Germinal center (tissue), 1 donor: Measurements from ENCODE around the gene PROP1.
"Not testable (repeated sequence)": the region's sequence is repeated elsewhere in the genome, so short reads cannot be mapped to it uniquely, and the experiment has no call there.

Source experiments
- DNase-seq: peaks from one replicate; pipeline ENCODE4 v3.0.0; 2012; ENCODE audit warnings: mixed read lengths, low spot score

Gene PROP1

DNA sequence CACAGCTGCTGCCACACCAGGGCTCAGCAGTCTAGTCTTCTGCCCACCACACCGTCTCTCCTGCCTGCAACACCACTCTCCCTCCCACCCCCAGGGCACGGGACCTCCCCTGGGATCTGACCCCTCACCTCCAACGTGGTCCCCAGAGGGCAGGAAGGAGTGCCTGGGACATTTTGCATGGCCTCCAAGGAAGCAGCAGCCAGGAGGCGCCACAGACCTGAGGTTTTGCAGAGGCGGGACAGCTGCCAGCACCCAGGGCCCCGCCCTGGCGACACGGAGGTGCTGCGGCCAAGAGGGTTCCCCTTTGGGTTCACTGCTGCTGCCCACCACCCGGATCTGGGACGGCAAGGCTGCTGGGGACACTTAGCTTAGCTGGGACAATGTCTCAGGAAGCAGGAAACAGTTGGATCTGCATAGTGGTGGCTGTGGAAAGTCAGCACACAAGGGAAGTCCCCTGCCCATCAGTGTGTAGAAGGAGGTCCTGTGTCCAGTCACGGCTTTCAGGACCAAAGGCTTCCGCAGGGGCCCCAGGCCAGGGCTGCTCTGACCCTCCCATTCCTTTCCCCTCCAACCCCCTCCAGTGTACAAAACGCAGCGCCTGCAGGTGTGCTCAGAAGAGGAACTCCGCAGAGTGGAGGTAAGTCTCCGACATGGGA, 13.8 kb downstream of the PROP1 start:
- no peak for DNase-seq

DNA sequence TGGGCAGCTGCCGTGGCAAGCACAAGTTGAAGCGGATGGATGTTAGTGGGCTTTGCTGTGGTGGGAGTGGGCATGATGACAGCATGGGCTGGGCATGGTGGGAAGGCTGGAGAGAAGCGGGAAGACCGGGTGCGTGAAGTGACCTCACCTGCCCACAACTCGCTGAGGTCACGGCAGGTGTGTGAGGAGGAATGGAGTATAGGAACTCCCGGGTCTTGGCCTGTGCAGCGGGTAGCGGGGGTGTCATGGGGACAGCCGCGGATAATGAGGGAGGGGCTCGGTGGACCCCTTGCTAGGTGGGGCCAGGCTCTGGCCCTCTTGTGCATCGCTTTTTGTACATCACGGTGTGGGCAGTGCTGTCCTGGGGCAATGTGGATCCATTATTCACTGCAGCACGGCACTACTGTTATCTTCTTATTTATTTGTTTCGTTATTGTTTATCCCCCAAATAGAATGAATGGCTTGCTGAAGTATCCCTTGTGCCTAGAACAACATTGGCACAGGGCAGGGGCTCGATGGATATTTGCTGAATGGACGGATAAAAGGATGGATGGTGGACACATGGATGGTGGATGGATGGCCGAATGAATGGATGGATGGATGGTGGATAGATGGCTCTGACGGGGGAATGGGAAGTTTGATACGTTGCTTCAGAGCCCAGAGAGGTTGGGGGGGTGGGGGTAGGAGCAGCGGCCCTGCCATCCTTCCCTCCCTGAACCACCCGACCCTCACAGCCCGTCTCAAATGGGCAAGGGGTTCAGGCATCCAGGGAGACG, 14.6 kb downstream of the PROP1 start:
- no peak for DNase-seq

DNA sequence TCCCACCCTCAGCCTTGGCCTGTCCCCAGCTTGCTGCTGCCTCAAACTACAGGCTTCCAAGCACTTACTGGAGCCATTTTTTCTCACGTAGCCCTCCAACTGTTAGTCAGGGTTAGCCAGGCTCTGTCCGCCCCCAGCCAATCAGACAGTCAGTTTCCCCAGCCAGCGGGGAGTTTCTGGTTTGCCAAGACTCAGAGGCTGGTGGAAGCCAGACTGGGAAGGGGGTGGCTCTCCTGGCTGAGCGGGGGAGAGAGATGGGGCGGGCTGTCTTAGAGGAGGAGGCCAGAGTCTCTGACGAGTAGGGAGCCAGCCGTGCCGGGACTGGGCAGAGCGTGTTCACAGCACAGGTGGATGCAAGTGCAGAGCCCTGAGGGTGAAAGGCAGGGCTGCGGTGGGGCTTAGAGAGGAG, 15.3 kb downstream of the PROP1 start:
- no peak for DNase-seq

GRCh38 chr5:177977600-177977999, 18.4 kb downstream of the PROP1 start:
- not testable (repeated sequence) for DNase-seq

- DNase-seq = no peak
These were observed 22.9 kb downstream of the PROP1 start for GRCh38 chr5:177973066-177973635.

DNA sequence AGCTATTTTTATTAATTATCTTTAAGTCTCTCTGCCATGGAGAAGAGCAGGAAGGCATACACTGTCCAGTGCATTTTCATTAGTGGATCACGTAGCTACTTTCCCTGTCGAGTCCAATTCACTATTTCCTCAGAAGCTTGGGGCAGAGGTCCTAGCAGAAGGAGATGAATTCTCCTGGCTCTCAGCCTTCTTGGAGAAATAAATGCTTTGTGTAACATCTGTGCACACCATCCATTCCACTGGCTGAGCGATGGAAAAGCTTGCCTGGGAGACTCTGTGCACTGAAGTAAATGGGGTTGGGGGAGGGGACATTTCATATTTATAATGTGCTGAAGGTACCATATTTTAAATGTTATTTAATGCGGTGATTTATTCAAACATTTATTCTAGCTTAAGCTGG, 23.4 kb downstream of the PROP1 start:
- DNase-seq = no peak

DNA sequence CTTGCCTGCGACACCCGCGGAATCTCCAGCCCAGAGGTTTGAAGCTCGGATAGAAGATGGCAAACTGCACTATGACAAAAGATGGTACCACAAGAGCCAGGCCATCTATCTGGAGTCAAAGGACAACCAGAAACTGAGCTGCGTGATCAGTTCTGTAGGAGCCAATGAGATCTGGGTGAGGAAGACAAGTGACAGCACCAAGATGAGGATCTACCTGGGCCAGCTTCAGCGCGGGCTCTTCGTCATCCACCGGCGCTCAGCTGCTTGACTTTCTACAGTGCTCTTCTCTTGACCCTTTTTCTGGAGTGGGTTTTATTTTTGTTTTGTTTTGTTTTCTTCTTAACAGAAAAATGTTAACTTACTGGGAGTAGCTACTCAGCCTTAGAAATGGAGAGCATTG, 24.0 kb downstream of the PROP1 start:
- DNase-seq = not testable (repeated sequence)

- no peak for DNase-seq
These were observed 27.3 kb downstream of the PROP1 start for GRCh38 chr5:177968661-177969211.

DNA sequence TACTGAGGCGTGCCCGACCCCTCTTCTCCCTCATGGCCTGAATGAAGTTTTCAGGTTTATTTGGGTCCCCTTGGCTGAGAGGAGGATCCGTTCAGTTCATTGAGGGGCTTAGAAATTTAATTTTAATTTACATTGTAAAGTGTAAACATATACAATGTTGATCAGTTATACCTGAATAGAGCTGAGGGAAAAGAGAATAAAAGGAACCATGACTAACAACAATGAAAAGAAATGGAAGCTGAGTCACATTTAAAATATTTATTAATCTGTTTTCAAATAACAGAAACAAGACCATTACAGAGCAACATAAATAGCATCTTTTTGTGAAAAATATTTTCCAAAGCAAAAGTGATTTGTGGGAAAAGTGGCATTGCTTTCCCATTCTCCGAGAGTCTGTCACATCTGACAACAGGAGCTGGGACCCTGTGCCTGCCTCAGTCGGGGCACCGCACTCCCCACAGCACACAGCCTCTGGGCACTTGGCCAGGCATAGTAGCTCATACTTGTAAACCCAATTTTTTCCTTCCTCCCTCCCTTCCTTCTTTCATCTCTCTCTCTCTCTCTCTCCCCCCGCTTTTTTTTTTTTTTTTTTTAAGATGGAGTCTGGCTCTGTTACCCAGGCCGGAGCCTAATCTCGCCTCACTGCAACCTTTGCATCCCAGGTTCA, 28.7 kb downstream of the PROP1 start:
- DNase-seq = no peak

DNA sequence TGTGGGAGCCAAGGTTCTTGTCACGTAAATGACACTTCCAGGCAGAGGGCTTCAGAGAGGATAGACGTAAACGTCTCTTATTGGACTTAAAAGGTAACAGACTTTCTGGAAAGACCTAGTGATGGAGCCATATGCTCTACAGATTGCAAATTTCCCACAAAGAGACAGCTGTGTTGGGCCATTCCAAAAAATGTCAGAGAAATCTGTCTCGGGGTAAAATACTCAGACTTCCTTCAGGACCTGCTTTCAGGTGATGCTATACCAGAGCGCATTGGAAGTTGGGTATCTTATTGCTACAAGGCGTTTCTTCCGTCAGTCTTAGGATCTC, 29.2 kb downstream of the PROP1 start:
- DNase-seq = no peak

DNA sequence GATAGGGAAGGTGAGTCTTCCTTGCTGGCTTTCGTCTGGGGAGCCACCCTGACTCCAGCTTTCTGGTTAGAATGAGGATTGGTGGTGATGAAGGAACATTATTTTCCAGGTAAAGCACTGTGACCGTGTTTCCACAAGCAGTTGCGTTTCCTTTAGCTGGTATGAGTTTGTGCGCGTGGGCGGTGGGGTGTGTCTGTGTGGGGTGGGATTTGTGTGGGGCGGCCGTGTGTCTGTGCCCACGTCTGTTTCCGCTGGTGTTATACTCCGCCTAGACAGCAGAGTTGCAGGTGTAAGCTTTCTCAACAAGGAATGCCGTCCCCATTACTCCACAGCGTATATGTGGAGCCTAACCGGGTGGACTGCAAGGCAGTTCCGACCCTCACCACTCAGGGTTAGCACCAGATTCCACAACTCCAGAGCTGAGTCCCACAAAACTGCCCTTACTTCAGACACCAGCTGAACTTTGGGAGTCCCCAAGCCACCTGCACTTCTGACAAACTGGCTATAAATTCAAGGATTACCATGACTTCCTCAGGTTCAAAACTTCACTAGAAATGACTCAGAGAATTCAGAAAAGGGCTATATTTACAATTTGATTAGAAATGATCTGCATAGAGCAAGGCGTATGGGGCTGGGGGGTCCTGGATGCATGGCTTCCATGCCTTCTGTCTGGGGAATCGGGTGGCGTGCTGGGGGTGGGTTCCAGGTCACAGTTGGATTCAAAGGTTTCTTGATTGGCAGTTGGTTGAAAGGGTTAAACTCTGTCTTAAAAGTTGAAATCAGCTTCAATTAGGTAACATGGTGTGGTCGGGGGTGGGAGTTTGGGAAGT, 29.8 kb downstream of the PROP1 start:
- no peak for DNase-seq

GRCh38 chr5:177964471-177964870, 31.6 kb downstream of the PROP1 start:
- no peak for DNase-seq

GRCh38 chr5:177963966-177964365, 32.1 kb downstream of the PROP1 start:
- DNase-seq = no peak

- DNase-seq = no peak
These were observed 36.7 kb downstream of the PROP1 start for GRCh38 chr5:177959315-177959714.

DNA sequence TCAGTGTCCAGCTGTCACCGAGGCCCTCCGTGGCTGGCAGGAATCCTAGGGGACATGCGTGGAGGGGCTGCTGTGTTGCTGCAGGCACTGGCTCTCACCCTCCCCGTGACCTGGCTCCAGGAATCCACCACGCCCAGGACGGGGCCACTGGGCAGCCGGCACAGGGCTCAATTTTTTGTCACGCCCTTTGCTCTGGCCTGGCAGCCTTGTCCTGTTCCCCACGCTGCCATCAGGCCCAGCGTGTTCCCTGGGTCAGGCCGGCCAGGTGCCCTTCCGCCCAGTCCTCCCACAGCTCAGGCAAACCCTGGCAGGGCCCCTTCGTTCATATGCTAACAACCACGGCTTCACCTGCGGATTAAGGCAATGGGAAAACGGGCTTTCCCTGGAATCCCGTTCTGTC, 37.3 kb downstream of the PROP1 start:
- no peak for DNase-seq

DNA sequence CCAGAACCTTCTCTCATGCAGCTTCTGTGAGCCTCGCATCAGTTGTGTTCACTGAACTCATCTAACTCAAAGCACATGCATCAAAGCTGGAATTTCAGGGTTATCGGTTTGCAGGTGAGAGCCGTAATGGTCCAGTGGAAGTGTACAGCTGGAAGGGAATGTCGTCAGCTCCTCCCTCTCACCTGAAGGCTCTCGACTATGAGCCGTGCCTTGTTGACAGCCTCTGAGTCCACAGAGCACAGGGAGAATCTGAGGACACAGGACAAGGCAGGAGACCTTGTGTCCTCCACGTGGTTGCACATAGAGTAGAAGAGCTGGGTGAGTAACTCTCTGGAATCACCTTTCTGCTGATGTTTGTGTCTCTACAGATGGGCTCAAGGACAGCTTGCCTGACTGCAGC, 38.8 kb downstream of the PROP1 start:
- no peak for DNase-seq

DNA sequence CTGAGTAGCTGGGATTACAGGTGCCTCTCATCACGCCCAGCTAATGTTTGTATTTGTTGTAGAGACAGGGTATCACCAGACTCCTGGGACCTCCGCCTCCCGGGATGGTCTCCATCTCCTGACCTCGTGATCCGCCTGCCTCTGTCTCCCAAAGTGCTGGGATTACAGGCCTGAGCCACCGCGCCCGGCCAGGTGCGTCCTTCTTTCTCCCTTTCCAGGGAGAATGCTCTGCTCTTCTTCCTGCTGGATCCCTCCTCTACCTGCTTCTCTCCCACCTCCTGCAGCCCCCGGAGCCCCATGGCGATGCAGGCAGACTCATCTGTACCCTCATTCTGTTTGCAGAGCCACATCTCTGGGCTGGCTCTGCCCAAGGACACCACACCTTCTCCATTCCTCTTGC, 42.9 kb downstream of the PROP1 start:
- not testable (repeated sequence) for DNase-seq

DNA sequence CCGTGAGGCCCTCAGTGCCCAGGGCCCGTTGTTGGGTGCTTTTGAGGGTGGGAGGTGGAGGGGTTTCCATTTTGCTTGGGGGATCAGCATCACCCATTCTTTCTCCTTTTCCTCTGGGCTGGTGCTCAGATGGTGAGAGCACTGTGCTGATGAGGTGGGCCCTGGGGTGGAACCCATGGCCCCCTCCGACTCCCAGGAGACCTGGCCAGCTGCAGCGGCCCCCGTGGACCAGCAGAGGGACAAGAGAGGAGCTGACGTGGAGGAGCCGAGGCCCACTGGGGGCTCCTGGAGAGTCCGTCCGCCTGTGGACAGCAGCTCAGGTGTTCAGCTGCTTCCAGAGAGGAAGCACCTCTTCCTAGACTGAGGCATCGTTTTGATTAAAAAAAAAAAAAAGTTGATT, 46.4 kb downstream of the PROP1 start:
- DNase-seq = not testable (repeated sequence)

DNA sequence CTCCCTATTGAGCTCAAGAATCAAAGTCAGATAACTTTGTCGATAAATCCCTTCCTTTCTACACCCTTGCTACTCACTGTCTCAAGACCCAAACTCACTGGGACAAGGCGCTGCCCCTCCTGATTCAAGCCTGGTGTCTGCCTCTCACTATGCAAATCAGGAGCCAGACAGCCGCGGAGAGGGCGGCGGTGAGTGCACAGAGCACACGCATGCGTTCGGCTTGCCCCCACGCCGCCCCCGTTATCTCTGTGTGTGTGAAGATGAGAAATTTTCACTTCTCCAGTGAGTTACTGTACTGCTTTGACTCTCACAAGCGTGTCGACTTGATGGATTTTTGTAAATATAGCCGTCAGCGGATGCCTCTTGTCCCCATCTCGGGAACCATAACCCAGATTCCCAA, 47.0 kb downstream of the PROP1 start:
- not testable (repeated sequence) for DNase-seq

- not testable (repeated sequence) for DNase-seq
These were observed 48.1 kb downstream of the PROP1 start for GRCh38 chr5:177947912-177948311.

GRCh38 chr5:177945601-177946283, 50.3 kb downstream of the PROP1 start:
- DNase-seq = peak; percentile 17
